KOPT-K1 (cell line): ENCODE results near the gene DTNBP1.

ENCODE experiments used
- H3K27ac ChIP-seq: fragments of 200-600 bp; sonication (generic); 2 replicates; pipeline ENCODE4 v1.5.1; 2016; ENCODE audit warnings: antibody characterized with exemption, mild to moderate bottlenecking, low read depth, low read length; ENCODE audit not compliant: poor library complexity, severe bottlenecking
- H3K36me3 ChIP-seq: fragments of 200-600 bp; sonication (generic); 2 replicates; pipeline ENCODE4 v1.5.1; 2017; ENCODE audit warnings: antibody characterized with exemption, mild to moderate bottlenecking, low read length, moderate library complexity; ENCODE audit not compliant: insufficient read depth
- H3K9me3 ChIP-seq: fragments of 200-600 bp; sonication (generic); 2 replicates; pipeline ENCODE4 v1.5.1; 2017; ENCODE audit warnings: antibody characterized with exemption, low read length, mild to moderate bottlenecking; ENCODE audit not compliant: insufficient read depth, poor library complexity, severe bottlenecking

DTNBP1 gene

GRCh38 chr6:15500078-15500740, 162.6 kb downstream of the DTNBP1 start:
- Histone ChIP-seq H3K9me3 (no peaks in the 10 kb centered on the region), H3K36me3 (peaks cover 98% of the 10 kb centered on the region), H3K27ac (no peak overlapping the region)

DNA sequence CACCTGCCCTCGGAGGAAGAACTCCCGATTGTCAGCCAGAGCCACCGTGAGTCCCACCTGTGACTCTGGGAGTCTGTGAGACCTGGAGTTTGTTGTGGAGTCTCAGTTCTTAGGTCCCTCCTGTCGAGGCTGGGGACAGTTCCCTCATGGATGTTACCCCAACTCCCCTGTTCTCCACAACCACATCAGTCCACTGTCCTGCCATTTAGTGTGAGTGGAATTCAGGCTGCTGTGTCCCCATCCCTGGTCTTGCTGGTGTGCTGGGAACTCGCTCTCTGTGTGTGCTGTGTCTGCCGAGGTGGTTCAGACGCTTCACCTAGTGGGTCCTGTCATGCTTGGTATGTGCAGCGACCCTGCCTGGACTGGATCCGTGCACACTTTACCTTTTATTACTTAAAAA, 163.2 kb downstream of the DTNBP1 start:
- Histone ChIP-seq H3K36me3 (peaks cover 98% of the 10 kb centered on the region), H3K9me3 (no peaks in the 10 kb centered on the region), H3K27ac (no peak overlapping the region)

DNA sequence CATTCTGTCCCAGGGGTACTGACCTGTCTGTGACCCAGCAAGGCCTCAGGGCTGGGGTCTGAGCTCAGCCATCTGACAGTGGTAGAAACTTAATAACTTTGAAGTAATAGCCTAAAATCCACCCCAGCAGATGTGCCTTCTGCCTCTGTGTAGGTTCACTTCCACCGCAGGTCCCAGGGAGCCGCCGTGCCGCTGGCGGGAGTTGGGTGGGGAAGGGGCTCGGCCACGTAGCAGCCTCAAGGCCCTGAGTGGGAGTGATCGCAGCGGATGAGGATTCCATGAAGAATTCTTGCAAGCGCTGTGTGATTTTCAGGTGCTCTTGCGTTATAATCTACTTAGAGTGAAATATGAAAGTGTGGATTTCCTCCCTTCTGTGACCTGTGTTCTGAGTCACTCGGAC, 163.7 kb downstream of the DTNBP1 start:
- H3K36me3 ChIP-seq = peaks cover 96% of the 10 kb centered on the region
- H3K9me3 ChIP-seq = no peaks in the 10 kb centered on the region
- H3K27ac ChIP-seq = no peak overlapping the region

- Histone ChIP-seq H3K9me3 (no peaks in the 10 kb centered on the region), H3K36me3 (peaks cover 95% of the 10 kb centered on the region), H3K27ac (no peak overlapping the region)
Observed at GRCh38 chr6:15498640-15499039, 164.2 kb downstream of the DTNBP1 start.

DNA sequence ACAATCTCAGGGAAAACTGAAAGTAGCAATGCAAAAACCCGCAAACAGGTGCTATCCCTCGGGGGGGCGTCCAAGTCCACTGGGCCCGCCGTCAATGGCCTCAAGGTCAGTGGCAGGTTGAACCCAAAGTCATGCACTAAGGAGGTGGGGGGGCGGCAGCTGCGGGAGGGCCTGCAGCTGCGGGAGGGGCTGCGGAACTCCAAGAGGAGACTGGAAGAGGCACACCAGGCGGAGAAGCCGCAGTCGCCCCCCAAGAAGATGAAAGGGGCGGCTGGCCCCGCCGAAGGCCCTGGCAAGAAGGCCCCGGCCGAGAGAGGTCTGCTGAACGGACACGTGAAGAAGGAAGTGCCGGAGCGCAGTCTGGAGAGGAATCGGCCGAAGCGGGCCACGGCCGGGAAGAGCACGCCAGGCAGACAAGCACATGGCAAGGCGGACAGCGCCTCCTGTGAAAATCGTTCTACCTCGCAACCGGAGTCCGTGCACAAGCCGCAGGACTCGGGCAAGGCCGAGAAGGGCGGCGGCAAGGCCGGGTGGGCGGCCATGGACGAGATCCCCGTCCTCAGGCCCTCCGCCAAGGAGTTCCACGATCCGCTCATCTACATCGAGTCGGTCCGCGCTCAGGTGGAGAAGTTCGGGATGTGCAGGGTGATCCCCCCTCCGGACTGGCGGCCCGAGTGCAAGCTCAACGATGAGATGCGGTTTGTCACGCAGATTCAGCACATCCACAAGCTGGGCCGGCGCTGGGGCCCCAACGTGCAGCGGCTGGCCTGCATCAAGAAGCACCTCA, 166.3 kb downstream of the DTNBP1 start:
- Histone ChIP-seq H3K9me3 (no peaks in the 10 kb centered on the region), H3K27ac (no peak overlapping the region), H3K36me3 (peaks cover 94% of the 10 kb centered on the region)

GRCh38 chr6:15495375-15495901, 167.4 kb downstream of the DTNBP1 start:
- Histone ChIP-seq H3K27ac (no peak overlapping the region), H3K9me3 (no peaks in the 10 kb centered on the region), H3K36me3 (peaks cover 93% of the 10 kb centered on the region)

GRCh38 chr6:15493437-15494168, 169.2 kb downstream of the DTNBP1 start:
- H3K27ac ChIP-seq = no peak overlapping the region
- H3K9me3 ChIP-seq = no peaks in the 10 kb centered on the region
- peaks cover 93% of the 10 kb centered on the region for H3K36me3 ChIP-seq

DNA sequence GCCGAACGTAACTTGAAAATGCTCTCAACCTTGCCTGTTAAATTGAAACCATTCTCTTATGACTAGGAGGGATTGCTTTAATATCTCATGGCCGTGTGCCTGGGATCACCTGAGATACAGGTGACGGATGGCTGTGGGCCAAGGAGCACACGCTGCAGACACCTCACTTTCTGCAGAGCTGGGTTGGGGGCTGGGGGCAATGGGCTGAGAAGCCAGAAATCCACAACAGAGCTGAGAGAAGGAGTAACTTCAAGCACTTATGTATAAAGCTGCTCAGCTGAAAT, 170.9 kb downstream of the DTNBP1 start:
- H3K27ac ChIP-seq = no peak overlapping the region
- H3K9me3 ChIP-seq = no peaks in the 10 kb centered on the region
- H3K36me3 ChIP-seq = peaks cover 93% of the 10 kb centered on the region

DNA sequence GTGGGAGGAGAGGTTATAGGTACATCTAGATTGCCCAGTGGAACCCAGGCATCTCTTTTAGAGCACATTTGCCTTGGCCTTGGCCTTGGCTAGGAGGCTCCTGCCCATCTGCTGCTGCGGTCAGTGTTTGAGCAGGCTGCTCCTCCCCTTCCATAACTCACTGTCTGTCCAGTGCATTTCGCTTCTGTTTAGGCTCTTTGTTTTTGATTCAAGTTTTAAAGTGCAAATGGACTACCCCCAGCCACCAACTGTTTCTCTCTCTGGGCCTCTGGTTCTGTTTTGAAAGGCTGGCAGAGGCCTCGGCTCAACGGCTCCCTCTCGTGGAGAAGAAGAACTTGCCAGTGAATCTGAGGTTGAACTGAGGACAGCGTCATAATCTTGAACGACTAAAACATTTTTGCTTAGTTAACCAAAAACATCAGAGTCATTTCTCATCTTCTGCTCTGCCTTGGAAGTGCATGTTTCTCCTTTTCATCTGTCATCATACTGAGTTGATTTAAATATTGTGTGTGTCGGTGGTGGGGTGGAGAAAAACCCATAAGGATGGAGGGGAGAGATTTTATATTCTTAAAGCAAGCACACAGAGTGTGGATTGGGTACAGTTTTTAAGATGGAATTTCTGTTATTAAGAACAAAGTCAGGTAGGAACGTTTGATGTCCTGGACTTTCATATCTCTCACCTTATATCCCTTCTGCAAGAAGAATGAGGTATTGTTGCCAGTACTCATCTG, 171.4 kb downstream of the DTNBP1 start:
- H3K36me3 ChIP-seq = peaks cover 90% of the 10 kb centered on the region
- H3K27ac ChIP-seq = peak overlapping the region; percentile 31
- no peaks in the 10 kb centered on the region for H3K9me3 ChIP-seq

DNA sequence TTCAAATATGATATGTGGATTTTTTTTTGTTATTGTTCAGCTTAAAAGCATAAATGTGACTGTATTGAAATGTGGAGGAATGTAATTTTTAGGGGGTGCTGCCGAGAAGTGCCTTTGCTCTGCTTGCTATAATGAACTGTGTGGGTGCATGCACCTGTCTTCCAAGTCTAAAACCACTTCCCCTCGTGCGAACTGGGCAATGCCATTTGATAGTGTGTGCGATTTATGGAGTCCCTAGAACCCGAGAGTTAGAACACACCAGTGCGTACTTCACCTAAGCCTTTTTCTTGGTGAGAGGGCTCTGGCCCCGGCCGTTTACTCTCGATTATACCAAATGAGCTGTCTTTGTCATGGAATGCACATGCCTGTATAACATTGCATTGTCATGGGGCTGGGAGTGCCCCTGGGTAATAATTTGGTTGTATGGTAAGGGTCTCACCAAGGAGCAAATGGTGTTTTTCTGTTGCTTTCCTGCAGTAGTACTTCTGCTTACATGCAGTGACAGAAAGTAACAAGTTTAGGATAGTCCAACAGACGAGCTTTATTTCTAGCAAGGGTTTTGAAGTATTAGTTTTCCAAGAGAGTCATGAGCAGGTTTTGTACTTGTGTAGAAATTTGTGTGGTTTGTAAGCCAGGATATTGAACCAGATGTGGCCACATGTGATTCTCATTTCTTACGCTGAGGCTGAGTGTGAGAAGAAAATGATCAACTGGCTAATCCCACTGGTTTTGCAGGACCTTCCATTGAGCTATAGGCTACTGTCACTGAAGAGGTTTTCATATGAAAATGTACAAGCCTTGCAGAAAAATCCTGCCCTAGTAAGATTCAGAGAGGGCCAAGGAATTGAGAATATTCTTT, 172.4 kb downstream of the DTNBP1 start:
- Histone ChIP-seq H3K27ac (no peak overlapping the region), H3K36me3 (peaks cover 81% of the 10 kb centered on the region), H3K9me3 (no peaks in the 10 kb centered on the region)

DNA sequence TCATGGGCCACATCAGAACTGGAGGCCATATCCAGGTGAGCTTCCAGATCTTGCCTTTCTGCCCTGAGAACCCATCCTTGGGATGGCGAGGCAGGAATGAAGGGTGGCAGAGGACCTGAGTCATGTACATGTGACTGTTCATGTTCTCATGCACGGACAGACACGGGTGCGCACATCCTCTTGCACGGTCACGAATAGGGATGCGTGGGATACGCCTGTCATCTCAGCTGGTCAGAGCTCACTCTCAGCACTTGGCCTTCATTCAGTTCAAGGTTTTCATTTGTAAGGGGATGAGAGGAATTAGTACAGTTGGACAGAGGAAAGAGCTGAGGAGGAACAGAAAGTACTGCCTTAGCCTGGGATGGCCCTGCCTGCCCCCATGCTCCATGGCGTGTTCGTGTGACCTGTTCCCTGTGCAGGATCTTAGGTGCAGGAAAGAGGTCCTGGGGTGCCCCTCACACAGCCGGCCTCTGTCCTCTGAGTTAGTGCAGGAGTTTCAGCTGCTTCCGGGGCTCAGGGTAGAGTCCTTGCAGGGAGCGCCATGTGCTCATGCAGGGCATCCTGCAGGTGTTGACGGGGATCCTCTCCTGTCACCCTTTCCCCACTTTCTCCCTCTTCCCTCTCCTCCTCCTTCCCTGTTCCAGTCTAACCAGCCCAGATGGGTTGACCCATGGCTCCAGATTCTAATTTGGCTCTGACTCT, 173.4 kb downstream of the DTNBP1 start:
- Histone ChIP-seq H3K36me3 (peaks cover 71% of the 10 kb centered on the region), H3K9me3 (no peaks in the 10 kb centered on the region), H3K27ac (no peak overlapping the region)

- Histone ChIP-seq H3K27ac (no peak overlapping the region), H3K9me3 (no peaks in the 10 kb centered on the region), H3K36me3 (peaks cover 52% of the 10 kb centered on the region)
Observed at GRCh38 chr6:15487262-15487661, 175.6 kb downstream of the DTNBP1 start.

- no peak overlapping the region for H3K27ac ChIP-seq
- peaks cover 41% of the 10 kb centered on the region for H3K36me3 ChIP-seq
- no peaks in the 10 kb centered on the region for H3K9me3 ChIP-seq
Observed at GRCh38 chr6:15485936-15486335, 176.9 kb downstream of the DTNBP1 start.

DNA sequence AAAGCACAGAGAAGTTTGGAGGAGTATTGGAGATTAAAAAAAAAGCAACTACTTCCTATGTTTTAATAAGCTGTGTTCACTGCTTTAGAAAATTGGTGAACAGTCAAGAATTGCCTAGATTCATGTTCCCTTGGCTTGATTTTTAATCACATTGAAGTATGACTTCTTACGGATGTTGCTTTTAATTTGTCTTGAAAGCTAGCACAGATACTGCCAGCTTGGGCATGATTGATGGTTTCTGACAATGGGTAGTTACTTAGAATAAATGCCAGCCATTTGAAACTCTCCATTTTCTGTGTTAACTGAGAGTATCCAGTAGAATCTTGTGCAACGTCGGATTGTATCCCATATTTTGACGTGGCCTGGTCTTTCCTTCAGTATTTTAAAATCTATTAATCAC, 178.0 kb downstream of the DTNBP1 start:
- Histone ChIP-seq H3K9me3 (no peaks in the 10 kb centered on the region), H3K36me3 (peaks cover 30% of the 10 kb centered on the region), H3K27ac (no peak overlapping the region)
